ENCODE data around the gene RGS8. TPM values are rescaled to one million over a fixed set of nuclear protein-coding genes. Genes with fewer than 3 reads are reported as not detected.
"Not testable (repeated sequence)": the region's sequence is repeated elsewhere in the genome, so short reads cannot be mapped to it uniquely, and the experiment has no call there.

RGS8 gene
- total RNA-seq, 2 donors from 2014 or later, result 0.04 to 0.08 TPM

GRCh38 chr1:182713939-182714338 is 29.6 kb upstream of the RGS8 start:
- peak overlapping the region; percentile 47 for H3K27ac Mint-ChIP-seq
- no peaks in the 10 kb centered on the region for H3K36me3 Mint-ChIP-seq (ENCODE audit: low read depth)
- no peaks in the 10 kb centered on the region for H3K9me3 Mint-ChIP-seq
- H3K27me3 Mint-ChIP-seq, result no peaks in the 10 kb centered on the region
- peak; percentile 37 for ATAC-seq (replicated peaks)
- H3K4me3 Mint-ChIP-seq, result peak overlapping the region; percentile 54
- H3K4me1 Mint-ChIP-seq, result peaks cover 23% of the 10 kb centered on the region

DNA sequence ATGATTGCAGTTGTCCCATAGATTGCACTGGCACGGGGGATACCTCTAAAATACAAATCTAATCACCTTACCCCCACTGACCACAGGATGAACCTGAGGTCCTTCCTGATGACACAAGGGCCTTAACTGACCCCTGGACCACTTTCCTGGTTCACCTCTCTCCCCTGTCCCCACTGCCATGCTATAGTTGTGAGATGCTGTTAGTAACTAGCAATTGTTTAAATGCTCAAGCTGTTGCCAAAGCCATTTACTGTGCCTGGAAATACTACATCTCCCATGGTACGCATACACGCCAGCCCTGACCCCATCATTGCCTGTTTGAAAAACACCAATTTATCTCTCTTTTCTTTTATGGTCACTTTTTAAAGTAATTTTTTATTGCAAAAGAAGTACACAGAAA is 29.1 kb upstream of the RGS8 start:
- Mint-ChIP-seq H3K36me3 (ENCODE audit: low read depth) (no peaks in the 10 kb centered on the region), H3K9me3 (no peaks in the 10 kb centered on the region), H3K4me3 (peak overlapping the region; percentile 54), H3K4me1 (peaks cover 25% of the 10 kb centered on the region), H3K27me3 (no peaks in the 10 kb centered on the region), H3K27ac (peak overlapping the region; percentile 47)
- no peak for ATAC-seq (replicated peaks)

GRCh38 chr1:182709855-182710254 is 25.5 kb upstream of the RGS8 start:
- H3K4me1 Mint-ChIP-seq, result peaks cover 21% of the 10 kb centered on the region
- no peak overlapping the region for H3K4me3 Mint-ChIP-seq
- ATAC-seq (replicated peaks), result peak; percentile 71
- peak overlapping the region; percentile 23 for H3K27ac Mint-ChIP-seq
- H3K36me3 Mint-ChIP-seq (ENCODE audit: low read depth), result no peaks in the 10 kb centered on the region
- no peaks in the 10 kb centered on the region for H3K27me3 Mint-ChIP-seq
- no peaks in the 10 kb centered on the region for H3K9me3 Mint-ChIP-seq

- Mint-ChIP-seq H3K27ac (peak overlapping the region; percentile 23), H3K9me3 (no peaks in the 10 kb centered on the region), H3K36me3 (ENCODE audit: low read depth) (no peaks in the 10 kb centered on the region), H3K27me3 (no peaks in the 10 kb centered on the region), H3K4me1 (peaks cover 18% of the 10 kb centered on the region), H3K4me3 (peak overlapping the region; percentile 3)
- ATAC-seq (replicated peaks), result peak; percentile 83
These were observed 24.9 kb upstream of the RGS8 start for GRCh38 chr1:182709225-182709764.

DNA sequence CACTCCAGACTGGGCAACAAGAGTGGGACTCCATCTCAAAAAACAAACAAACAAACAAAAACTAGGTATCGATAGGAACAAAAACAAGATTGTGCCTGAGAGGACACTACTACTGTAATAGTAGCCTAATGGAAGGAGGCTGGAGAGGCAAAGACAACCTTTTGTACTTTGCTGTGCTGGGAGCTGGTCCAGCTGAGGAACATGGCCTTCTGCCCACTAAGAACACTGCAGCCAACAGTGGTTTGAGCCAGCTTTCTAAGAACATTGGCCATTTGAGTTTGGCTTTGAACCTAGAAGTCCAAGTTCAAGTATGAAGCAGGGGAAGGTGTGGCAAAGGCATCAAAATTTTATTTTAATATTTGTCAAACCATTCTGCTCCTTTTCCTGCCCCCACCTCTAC is 22.7 kb upstream of the RGS8 start:
- H3K9me3 Mint-ChIP-seq, result no peaks in the 10 kb centered on the region
- H3K36me3 Mint-ChIP-seq (ENCODE audit: low read depth), result no peaks in the 10 kb centered on the region
- ATAC-seq (replicated peaks), result no peak
- H3K4me3 Mint-ChIP-seq, result no peak overlapping the region
- no peaks in the 10 kb centered on the region for H3K27me3 Mint-ChIP-seq
- peaks cover 8% of the 10 kb centered on the region for H3K4me1 Mint-ChIP-seq
- H3K27ac Mint-ChIP-seq, result no peak overlapping the region

GRCh38 chr1:182704677-182705076 is 20.3 kb upstream of the RGS8 start:
- Mint-ChIP-seq H3K9me3 (no peaks in the 10 kb centered on the region), H3K4me1 (peaks cover 8% of the 10 kb centered on the region), H3K36me3 (ENCODE audit: low read depth) (no peaks in the 10 kb centered on the region), H3K4me3 (no peak overlapping the region), H3K27me3 (no peaks in the 10 kb centered on the region), H3K27ac (no peak overlapping the region)
- ATAC-seq (replicated peaks), result no peak

DNA sequence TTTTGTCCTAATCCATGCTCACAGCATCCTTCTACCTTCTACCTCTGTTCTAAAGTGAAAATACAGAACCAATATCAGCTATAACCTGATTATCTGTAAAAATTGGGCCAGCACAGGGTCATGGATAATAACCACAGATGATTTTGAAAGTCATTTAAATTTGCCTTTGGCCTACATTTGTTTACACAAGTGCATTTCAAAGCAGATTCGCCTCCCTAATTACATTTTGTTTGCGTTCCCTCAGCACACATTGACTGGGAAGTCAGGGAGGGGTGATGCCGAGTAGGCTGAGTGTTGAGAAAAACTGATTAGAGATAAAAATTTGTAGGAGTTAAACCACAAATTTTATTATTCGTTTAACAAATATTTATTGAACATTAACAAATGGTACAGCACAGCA is 19.2 kb upstream of the RGS8 start:
- H3K9me3 Mint-ChIP-seq, result no peaks in the 10 kb centered on the region

DNA sequence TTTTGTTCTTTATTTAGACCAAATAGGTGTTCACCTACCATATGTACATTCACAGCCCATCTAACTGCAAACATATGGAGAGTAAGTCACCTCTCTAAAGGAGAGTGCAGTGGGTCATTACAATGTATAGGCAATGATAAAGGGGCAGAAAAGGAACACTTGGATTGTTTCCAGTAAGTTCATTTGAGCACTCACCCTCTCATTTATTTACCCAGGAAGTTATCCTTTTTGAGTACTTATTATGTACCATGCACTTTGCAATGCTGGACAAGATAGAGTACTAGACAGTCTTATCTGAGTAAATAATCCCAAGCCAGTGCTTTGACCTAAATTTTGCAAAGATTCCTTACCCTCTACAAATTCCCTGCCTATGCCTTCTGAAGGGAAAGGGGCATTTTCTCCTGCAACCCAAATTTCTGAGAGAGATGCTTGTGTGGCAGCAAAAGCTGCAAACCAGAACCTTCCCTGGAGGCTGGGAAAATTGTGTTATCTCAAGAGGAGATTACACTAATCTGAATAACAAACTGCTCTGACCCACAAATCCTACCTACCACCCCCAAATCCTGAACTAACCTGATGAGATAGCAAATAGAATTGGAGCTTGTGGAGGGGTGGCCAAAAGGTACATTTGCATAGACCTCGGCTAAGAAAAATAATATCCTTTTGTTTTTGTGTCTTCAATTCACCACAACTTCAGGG is 18.6 kb upstream of the RGS8 start:
- ATAC-seq (replicated peaks), result no peak
- H3K27ac Mint-ChIP-seq, result no peak overlapping the region
- no peak overlapping the region for H3K4me3 Mint-ChIP-seq
- H3K36me3 Mint-ChIP-seq (ENCODE audit: low read depth), result no peaks in the 10 kb centered on the region
- H3K27me3 Mint-ChIP-seq, result no peaks in the 10 kb centered on the region
- H3K4me1 Mint-ChIP-seq, result no peaks in the 10 kb centered on the region
- H3K9me3 Mint-ChIP-seq, result no peaks in the 10 kb centered on the region

More for the DNA sequence above, 19.2 kb upstream of the RGS8 start:
- no peak overlapping the region for H3K27ac Mint-ChIP-seq
- no peak overlapping the region for H3K4me3 Mint-ChIP-seq
- H3K27me3 Mint-ChIP-seq, result no peaks in the 10 kb centered on the region
- ATAC-seq (replicated peaks), result no peak
- H3K36me3 Mint-ChIP-seq (ENCODE audit: low read depth), result no peaks in the 10 kb centered on the region
- no peaks in the 10 kb centered on the region for H3K4me1 Mint-ChIP-seq

- Mint-ChIP-seq H3K27me3 (no peaks in the 10 kb centered on the region), H3K9me3 (no peaks in the 10 kb centered on the region), H3K27ac (no peak overlapping the region), H3K4me3 (no peak overlapping the region), H3K36me3 (ENCODE audit: low read depth) (no peaks in the 10 kb centered on the region), H3K4me1 (no peaks in the 10 kb centered on the region)
- ATAC-seq (replicated peaks), result no peak
These were observed 15.9 kb upstream of the RGS8 start for GRCh38 chr1:182700351-182700709.

DNA sequence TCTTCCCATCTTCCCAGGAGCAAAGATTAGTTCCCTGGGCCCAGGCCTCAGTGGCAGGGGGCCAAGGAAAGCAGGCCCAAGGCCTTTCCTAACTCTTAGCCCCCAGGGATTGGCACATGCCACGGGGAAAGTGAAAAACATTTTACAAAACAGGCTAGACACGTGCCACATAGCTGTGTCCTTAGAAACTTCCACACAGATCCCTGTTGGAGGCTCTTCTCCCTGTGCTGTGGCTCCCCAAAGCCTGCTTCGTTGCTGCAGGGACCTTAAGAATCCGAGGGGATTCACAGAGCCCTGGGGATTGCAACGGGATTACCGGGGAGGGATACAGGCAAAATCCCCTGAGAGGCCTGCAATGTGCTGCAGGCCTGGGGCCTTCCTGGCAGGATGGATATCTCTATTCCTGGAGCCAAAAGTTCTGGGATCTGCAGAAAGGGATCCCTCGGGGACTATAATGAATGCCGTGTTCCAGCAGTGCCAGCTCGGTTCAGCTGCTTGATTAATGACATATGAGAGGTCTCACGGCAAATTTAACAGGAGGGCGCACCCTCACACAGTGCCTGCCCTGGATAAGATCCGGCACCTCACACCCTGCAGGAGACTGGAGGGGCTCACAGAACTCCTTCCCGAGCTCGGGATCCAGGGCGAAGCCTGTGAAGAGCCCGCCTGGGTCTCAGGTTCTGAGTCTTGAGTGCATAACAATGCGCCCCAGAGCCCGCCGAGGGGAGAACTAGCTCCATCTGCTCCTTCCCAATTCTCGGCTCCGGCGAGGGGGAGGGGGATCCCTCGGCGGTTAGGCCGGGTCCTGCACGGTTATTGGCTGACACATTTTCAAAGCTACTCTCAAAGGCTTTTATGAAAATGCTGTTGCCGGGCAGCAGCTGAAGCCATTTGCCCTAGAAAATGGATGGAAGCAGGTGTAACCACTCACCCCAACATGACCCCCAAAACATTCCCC is 15.3 kb upstream of the RGS8 start:
- Mint-ChIP-seq H3K27ac (no peak overlapping the region), H3K4me3 (no peak overlapping the region), H3K27me3 (no peaks in the 10 kb centered on the region), H3K9me3 (no peaks in the 10 kb centered on the region), H3K4me1 (no peaks in the 10 kb centered on the region), H3K36me3 (ENCODE audit: low read depth) (no peaks in the 10 kb centered on the region)
- no peak for ATAC-seq (replicated peaks)

- Mint-ChIP-seq H3K36me3 (ENCODE audit: low read depth) (no peaks in the 10 kb centered on the region), H3K27ac (no peak overlapping the region), H3K4me3 (no peak overlapping the region), H3K4me1 (no peaks in the 10 kb centered on the region), H3K9me3 (no peaks in the 10 kb centered on the region), H3K27me3 (no peaks in the 10 kb centered on the region)
- no peak for ATAC-seq (replicated peaks)
These were observed 14.6 kb upstream of the RGS8 start for GRCh38 chr1:182698971-182699370.

- H3K36me3 Mint-ChIP-seq (ENCODE audit: low read depth); H3K4me1 Mint-ChIP-seq; H3K9me3 Mint-ChIP-seq; H3K4me3 Mint-ChIP-seq; H3K27ac Mint-ChIP-seq; H3K27me3 Mint-ChIP-seq; ATAC-seq (replicated peaks): not testable (repeated sequence)
These were observed 8.8 kb upstream of the RGS8 start for GRCh38 chr1:182693139-182693538.

DNA sequence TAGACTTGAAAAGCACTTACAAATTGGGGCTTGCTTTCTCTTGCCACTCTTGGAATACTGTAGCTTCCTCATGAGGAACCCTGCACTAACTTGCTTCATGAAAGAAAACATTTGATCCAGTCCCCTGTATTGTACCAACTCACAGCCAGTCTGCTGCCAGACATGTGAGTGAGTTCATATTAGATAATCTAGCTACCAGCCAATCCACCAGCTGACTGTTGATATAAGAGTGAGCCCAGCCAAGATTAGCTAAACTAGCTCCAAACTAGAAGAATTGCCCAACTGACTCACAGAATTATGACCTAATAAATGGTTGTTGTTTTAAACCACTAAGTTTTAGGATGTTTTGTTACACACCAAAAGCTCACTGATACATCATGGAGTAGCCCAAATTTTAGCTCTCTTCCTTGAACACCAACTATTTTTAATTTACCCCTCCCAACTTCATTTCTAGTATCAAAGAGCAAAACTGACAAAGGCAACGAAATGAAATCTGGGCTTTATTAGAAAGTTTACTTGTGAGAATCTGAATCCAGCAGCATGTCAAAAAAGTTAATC is 6.6 kb upstream of the RGS8 start:
- Mint-ChIP-seq H3K9me3 (peaks cover 4% of the 10 kb centered on the region), H3K27me3 (peaks cover 8% of the 10 kb centered on the region), H3K4me1 (no peaks in the 10 kb centered on the region), H3K4me3 (no peak overlapping the region), H3K36me3 (ENCODE audit: low read depth) (no peaks in the 10 kb centered on the region), H3K27ac (no peak overlapping the region)
- no peak for ATAC-seq (replicated peaks)

- Mint-ChIP-seq H3K9me3 (peaks cover 4% of the 10 kb centered on the region), H3K27me3 (peaks cover 11% of the 10 kb centered on the region), H3K4me1 (no peaks in the 10 kb centered on the region), H3K27ac (no peak overlapping the region), H3K4me3 (no peak overlapping the region), H3K36me3 (ENCODE audit: low read depth) (no peaks in the 10 kb centered on the region)
- no peak for ATAC-seq (replicated peaks)
These were observed 4.2 kb upstream of the RGS8 start for GRCh38 chr1:182688436-182689205.
